GM12801 (cell line): ENCODE data around the gene TMEM100.

Source experiments
- CTCF ChIP-seq: IDR thresholded peaks from one replicate; pipeline ENCODE4 v1.5.1; 2011; ENCODE audit warnings: control low read depth; ENCODE audit not compliant: insufficient read length; ENCODE audit errors: extremely low read depth

Gene TMEM100

GRCh38 chr17:55677446-55677845 lies 45.2 kb downstream of the TMEM100 start:
- TF ChIP-seq CTCF: no peak

GRCh38 chr17:55676274-55676673 lies 46.4 kb downstream of the TMEM100 start:
- no peak for TF ChIP-seq CTCF

GRCh38 chr17:55673743-55674506 lies 48.7 kb downstream of the TMEM100 start:
- no peak for TF ChIP-seq CTCF

GRCh38 chr17:55672585-55673501 lies 49.8 kb downstream of the TMEM100 start:
- TF ChIP-seq CTCF: no peak
